ENCODE measurements around the gene CCDC91.

The CCDC91 gene

GRCh38 chr12:28190321-28191050 lies at the start of gene CCDC91:
TSS of gene CCDC91 (plus strand) at chr12:28190456. CDS start at chr12:28257216, 66,760 bp downstream.
- TF ChIP-seq CTCF (IDR thresholded peaks at IDR 0.05; ENCODE audit: insufficient read depth, low read length, poor library complexity, severe bottlenecking) = peak; percentile 1
- H3K4me3 ChIP-seq (replicated peaks; ENCODE audit: low read depth, low read length) = peak within 1 kb of the TSS; percentile 93
- DNase-seq (ENCODE audit: extremely low read depth, insufficient read length) = peak; percentile 89

GRCh38 chr12:28144059-28144458 lies 46.2 kb upstream of the CCDC91 start:
- DNase-seq (ENCODE audit: extremely low read depth, insufficient read length) = no peak
- no peak for TF ChIP-seq CTCF (IDR thresholded peaks at IDR 0.05; ENCODE audit: insufficient read depth, low read length, poor library complexity, severe bottlenecking)
- Histone ChIP-seq H3K36me3 (ENCODE audit: control insufficient read depth, insufficient read depth, low read length) (no peaks in the 10 kb centered on the region), H3K4me3 (replicated peaks; ENCODE audit: low read depth, low read length) (no peak overlapping the region), H3K27me3 (replicated peaks; ENCODE audit: control insufficient read depth, insufficient read depth, low read length) (no peaks in the 10 kb centered on the region)

More at GRCh38 chr12:28190321-28191050, at the start of gene CCDC91:
- Histone ChIP-seq H3K27me3 (replicated peaks; ENCODE audit: control insufficient read depth, insufficient read depth, low read length) (no peaks in the 10 kb centered on the region), H3K36me3 (ENCODE audit: control insufficient read depth, insufficient read depth, low read length) (no peaks in the 10 kb centered on the region)

- Histone ChIP-seq H3K27me3 (replicated peaks; ENCODE audit: control insufficient read depth, insufficient read depth, low read length) (no peaks in the 10 kb centered on the region), H3K36me3 (ENCODE audit: control insufficient read depth, insufficient read depth, low read length) (no peaks in the 10 kb centered on the region), H3K4me3 (replicated peaks; ENCODE audit: low read depth, low read length) (no peak overlapping the region)
- no peak for TF ChIP-seq CTCF (IDR thresholded peaks at IDR 0.05; ENCODE audit: insufficient read depth, low read length, poor library complexity, severe bottlenecking)
- no peak for DNase-seq (ENCODE audit: extremely low read depth, insufficient read length)
Measured at GRCh38 chr12:28144532-28144931, 45.7 kb upstream of the CCDC91 start.

GRCh38 chr12:28145216-28145615 lies 45.0 kb upstream of the CCDC91 start:
- no peak for TF ChIP-seq CTCF (IDR thresholded peaks at IDR 0.05; ENCODE audit: insufficient read depth, low read length, poor library complexity, severe bottlenecking)
- no peak overlapping the region for H3K4me3 ChIP-seq (replicated peaks; ENCODE audit: low read depth, low read length)
- H3K27me3 ChIP-seq (replicated peaks; ENCODE audit: control insufficient read depth, insufficient read depth, low read length) = no peaks in the 10 kb centered on the region
- no peaks in the 10 kb centered on the region for H3K36me3 ChIP-seq (ENCODE audit: control insufficient read depth, insufficient read depth, low read length)
- DNase-seq (ENCODE audit: extremely low read depth, insufficient read length) = no peak

- no peak for DNase-seq (ENCODE audit: extremely low read depth, insufficient read length)
- no peaks in the 10 kb centered on the region for H3K36me3 ChIP-seq (ENCODE audit: control insufficient read depth, insufficient read depth, low read length)
- H3K27me3 ChIP-seq (replicated peaks; ENCODE audit: control insufficient read depth, insufficient read depth, low read length) = no peaks in the 10 kb centered on the region
- TF ChIP-seq CTCF (IDR thresholded peaks at IDR 0.05; ENCODE audit: insufficient read depth, low read length, poor library complexity, severe bottlenecking) = no peak
- H3K4me3 ChIP-seq (replicated peaks; ENCODE audit: low read depth, low read length) = no peak overlapping the region
Measured at GRCh38 chr12:28149279-28149678, 41.0 kb upstream of the CCDC91 start.

Data from GM06990 (cell line).